Lower leg skin (tissue), 3 donors: ENCODE results near the gene HMOX1.

Source experiments
- POLR2A ChIP-seq, 2 donors: fragments of 450-650 bp; IDR thresholded peaks; one replicate each; pipeline ENCODE4 v1.6.1; 2016 to 2017; ENCODE audit warnings: antibody characterized with exemption in 2 of 2, mild to moderate bottlenecking in 1 of 2, moderate library complexity in 1 of 2
- TF ChIP-seq, protein P1 (sequence below), 3 donors: fragments of 450-650 bp; IDR thresholded peaks; one replicate each; pipeline ENCODE4 v1.5.1; 2016; ENCODE audit warnings: antibody characterized with exemption in 3 of 3, mild to moderate bottlenecking in 3 of 3, moderate library complexity in 2 of 3

GRCh38 chr22:35335936-35336781 is 44.7 kb upstream of the HMOX1 start:
- TF ChIP-seq, protein P1, sequence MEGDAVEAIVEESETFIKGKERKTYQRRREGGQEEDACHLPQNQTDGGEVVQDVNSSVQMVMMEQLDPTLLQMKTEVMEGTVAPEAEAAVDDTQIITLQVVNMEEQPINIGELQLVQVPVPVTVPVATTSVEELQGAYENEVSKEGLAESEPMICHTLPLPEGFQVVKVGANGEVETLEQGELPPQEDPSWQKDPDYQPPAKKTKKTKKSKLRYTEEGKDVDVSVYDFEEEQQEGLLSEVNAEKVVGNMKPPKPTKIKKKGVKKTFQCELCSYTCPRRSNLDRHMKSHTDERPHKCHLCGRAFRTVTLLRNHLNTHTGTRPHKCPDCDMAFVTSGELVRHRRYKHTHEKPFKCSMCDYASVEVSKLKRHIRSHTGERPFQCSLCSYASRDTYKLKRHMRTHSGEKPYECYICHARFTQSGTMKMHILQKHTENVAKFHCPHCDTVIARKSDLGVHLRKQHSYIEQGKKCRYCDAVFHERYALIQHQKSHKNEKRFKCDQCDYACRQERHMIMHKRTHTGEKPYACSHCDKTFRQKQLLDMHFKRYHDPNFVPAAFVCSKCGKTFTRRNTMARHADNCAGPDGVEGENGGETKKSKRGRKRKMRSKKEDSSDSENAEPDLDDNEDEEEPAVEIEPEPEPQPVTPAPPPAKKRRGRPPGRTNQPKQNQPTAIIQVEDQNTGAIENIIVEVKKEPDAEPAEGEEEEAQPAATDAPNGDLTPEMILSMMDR (IDR thresholded peaks at IDR 0.05), result no peak
- TF ChIP-seq POLR2A (IDR thresholded peaks at IDR 0.05), result no peak
